ENCODE data around the gene CARMIL3. TPM values are rescaled to one million over a fixed set of nuclear protein-coding genes. Genes with fewer than 3 reads are reported as not detected.
"Not testable (repeated sequence)": the region's sequence is repeated elsewhere in the genome, so short reads cannot be mapped to it uniquely, and the experiment has no call there.

The CARMIL3 gene
- total RNA-seq, 3 donors from 2014 or later: 1.4 to 2.7 (median 1.5) TPM

- TF ChIP-seq, protein P1, sequence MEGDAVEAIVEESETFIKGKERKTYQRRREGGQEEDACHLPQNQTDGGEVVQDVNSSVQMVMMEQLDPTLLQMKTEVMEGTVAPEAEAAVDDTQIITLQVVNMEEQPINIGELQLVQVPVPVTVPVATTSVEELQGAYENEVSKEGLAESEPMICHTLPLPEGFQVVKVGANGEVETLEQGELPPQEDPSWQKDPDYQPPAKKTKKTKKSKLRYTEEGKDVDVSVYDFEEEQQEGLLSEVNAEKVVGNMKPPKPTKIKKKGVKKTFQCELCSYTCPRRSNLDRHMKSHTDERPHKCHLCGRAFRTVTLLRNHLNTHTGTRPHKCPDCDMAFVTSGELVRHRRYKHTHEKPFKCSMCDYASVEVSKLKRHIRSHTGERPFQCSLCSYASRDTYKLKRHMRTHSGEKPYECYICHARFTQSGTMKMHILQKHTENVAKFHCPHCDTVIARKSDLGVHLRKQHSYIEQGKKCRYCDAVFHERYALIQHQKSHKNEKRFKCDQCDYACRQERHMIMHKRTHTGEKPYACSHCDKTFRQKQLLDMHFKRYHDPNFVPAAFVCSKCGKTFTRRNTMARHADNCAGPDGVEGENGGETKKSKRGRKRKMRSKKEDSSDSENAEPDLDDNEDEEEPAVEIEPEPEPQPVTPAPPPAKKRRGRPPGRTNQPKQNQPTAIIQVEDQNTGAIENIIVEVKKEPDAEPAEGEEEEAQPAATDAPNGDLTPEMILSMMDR (IDR thresholded peaks at IDR 0.05): no peak
- intact Hi-C loops (cut with DNase I, micrococcal nuclease): loop anchor here in 1 of 2 donors (10.0 kb wide), 1 partner anchor 49 kb away; the partner anchor contains the start of gene CARMIL3
- Histone ChIP-seq H3K4me1 (ENCODE audit: low read depth) (no peaks in the 10 kb centered on the region), H3K36me3 (ENCODE audit: low read depth) (no peaks in the 10 kb centered on the region), H3K9me3 (no peaks in the 10 kb centered on the region), H3K4me3 (no peak overlapping the region)
- DNase-seq: no peak
- ATAC-seq: no peak
Observed at GRCh38 chr14:24103451-24103850, 51.6 kb downstream of the CARMIL3 start.

- intact Hi-C loops (cut with DNase I, micrococcal nuclease): loop anchor here in 1 of 2 donors (10.0 kb wide), 1 partner anchor 51 kb away; the partner anchor contains the start of gene CARMIL3
- not testable (repeated sequence) for H3K4me3 ChIP-seq; DNase-seq; H3K4me1 ChIP-seq (ENCODE audit: low read depth); ATAC-seq; H3K9me3 ChIP-seq; H3K36me3 ChIP-seq (ENCODE audit: low read depth)
Observed at GRCh38 chr14:24105609-24106239, 53.9 kb downstream of the CARMIL3 start.

GRCh38 chr14:24106672-24107271, 55.0 kb downstream of the CARMIL3 start:
- no peak overlapping the region for H3K4me3 ChIP-seq
- TF ChIP-seq, protein P1 (IDR thresholded peaks at IDR 0.05): no peak
- intact Hi-C loops (cut with DNase I, micrococcal nuclease): loop anchor here in 1 of 2 donors (10.0 kb wide), 1 partner anchor 52 kb away; the partner anchor contains the start of gene CARMIL3
- peaks cover 8% of the 10 kb centered on the region for H3K4me1 ChIP-seq (ENCODE audit: low read depth)
- DNase-seq (no peak), ATAC-seq (no peak)
- H3K36me3 ChIP-seq (ENCODE audit: low read depth): no peaks in the 10 kb centered on the region
- no peaks in the 10 kb centered on the region for H3K9me3 ChIP-seq

DNA sequence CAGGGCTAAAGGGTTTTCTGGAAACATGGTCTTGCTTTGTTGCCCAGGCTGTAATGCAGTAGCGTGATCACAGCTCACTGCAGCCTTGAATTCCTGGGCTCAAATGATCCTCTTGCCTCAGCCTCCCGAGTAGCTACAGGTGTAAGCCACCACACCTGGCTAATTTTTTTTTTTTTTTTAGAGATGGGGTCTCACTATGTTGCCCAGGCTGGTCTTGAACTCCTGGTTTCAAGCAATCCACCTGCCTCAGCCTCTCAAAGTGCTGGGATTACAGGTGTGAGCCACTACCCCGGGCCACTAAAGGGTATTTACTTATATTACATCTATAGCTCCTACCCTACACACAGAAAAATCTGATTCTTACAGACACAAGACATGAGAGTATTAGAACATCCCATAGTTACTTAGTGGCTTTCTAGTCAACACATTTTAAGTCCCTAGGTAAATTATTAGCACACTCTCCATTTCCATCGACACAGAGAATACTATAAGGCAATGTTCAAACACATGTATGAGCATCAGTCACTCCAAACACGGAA, 56.6 kb downstream of the CARMIL3 start:
- peaks cover 8% of the 10 kb centered on the region for H3K4me1 ChIP-seq (ENCODE audit: low read depth)
- intact Hi-C loops (cut with DNase I, micrococcal nuclease): loop anchor here in 1 of 2 donors (10.0 kb wide), 1 partner anchor 54 kb away; the partner anchor contains the start of gene CARMIL3
- TF ChIP-seq, protein P1 (IDR thresholded peaks at IDR 0.05): no peak
- DNase-seq (no peak), ATAC-seq (no peak)
- H3K36me3 ChIP-seq (ENCODE audit: low read depth): no peaks in the 10 kb centered on the region
- no peaks in the 10 kb centered on the region for H3K9me3 ChIP-seq
- peak overlapping the region; percentile 3 for H3K4me3 ChIP-seq

DNA sequence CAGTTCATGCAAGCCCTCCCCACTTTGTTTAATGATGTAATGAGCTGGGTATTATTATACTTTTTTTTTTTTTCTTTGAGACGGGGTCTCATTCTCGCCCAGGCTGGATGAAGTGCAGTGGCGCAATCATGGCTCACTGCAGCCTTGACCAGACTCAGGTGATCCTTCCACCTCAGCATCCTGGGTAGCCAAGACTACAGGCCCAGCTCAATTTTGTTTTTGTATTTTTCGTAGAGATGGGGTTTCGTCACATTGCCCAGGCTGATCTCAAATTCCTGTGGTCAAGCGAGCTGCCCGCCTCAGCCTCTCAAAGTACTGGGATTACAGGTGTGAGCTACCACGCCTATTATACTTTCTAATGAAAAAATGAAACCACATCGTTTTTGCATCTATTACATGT, 58.3 kb downstream of the CARMIL3 start:
- intact Hi-C loops (cut with DNase I, micrococcal nuclease): no loop called here
- Histone ChIP-seq H3K4me3 (no peak overlapping the region), H3K4me1 (ENCODE audit: low read depth) (peaks cover 8% of the 10 kb centered on the region), H3K36me3 (ENCODE audit: low read depth) (peaks cover 4% of the 10 kb centered on the region), H3K9me3 (no peaks in the 10 kb centered on the region)
- no peak for DNase-seq
- no peak for ATAC-seq
- TF ChIP-seq, protein P1 (IDR thresholded peaks at IDR 0.05): no peak

DNA sequence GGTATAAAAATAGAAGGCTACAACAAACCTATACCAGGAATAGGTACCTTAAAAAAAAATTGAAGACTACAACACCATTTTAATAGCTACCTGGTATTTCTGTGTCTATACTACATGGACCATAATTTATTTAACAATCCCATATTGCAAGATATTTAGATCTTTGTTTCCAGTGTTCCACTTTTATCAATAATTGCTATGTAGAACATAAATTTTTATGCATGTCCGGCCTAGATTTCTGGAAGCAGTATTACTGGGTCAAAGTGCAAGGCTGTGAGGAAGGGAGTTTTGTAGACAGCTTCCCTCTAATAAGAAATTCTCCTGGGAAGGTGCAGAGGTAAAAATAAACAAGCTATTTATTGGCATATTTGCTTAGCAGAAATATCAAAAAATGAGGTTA, 58.7 kb downstream of the CARMIL3 start:
- H3K9me3 ChIP-seq: no peaks in the 10 kb centered on the region
- intact Hi-C loops (cut with DNase I, micrococcal nuclease): no loop called here
- H3K36me3 ChIP-seq (ENCODE audit: low read depth): peaks cover 4% of the 10 kb centered on the region
- ATAC-seq (no peak), DNase-seq (no peak)
- H3K4me3 ChIP-seq: no peak overlapping the region
- TF ChIP-seq, protein P1 (IDR thresholded peaks at IDR 0.05): no peak
- H3K4me1 ChIP-seq (ENCODE audit: low read depth): peaks cover 8% of the 10 kb centered on the region

Measured in mucosa of descending colon (tissue), 3 donors.